Testis (tissue), 2 donors: ENCODE data around the gene TTLL5.

Experiments
- CTCF ChIP-seq, 3 experiments: fragments of 450-650 bp in 2 of 3; fragments of 200-600 bp in 1 of 3; sonication (generic) in 1 of 3; IDR thresholded peaks; one replicate each; pipeline ENCODE4 v1.5.1; 2016 to 2019; ENCODE audit warnings: antibody characterized with exemption in 3 of 3, mild to moderate bottlenecking in 2 of 3, moderate library complexity in 1 of 3
- POLR2A ChIP-seq: fragments of 450-650 bp; IDR thresholded peaks from one replicate; pipeline ENCODE4 v1.6.1; 2017; ENCODE audit warnings: antibody characterized with exemption, mild to moderate bottlenecking, moderate library complexity

- TF ChIP-seq CTCF (IDR thresholded peaks at IDR 0.05) (no peak), POLR2A (no peak)
Observed at GRCh38 chr14:75752086-75752485, 91.0 kb downstream of the TTLL5 start.
